HG03280 (cell line): ENCODE data around the gene ACACB.
"Not testable (repeated sequence)": the region's sequence is repeated elsewhere in the genome, so short reads cannot be mapped to it uniquely, and the experiment has no call there.

Experiments used
- ATAC-seq: cut with Tn5 transposase; IDR thresholded peaks from one replicate; pipeline ENCODE4 v1.9.1; 2021; ENCODE audit warnings: mild to moderate bottlenecking, moderate library complexity; ENCODE audit not compliant: unreplicated experiment

The ACACB gene

GRCh38 chr12:109170324-109170723, 53.9 kb downstream of the ACACB start:
- no peak for ATAC-seq

GRCh38 chr12:109172787-109173186, 56.4 kb downstream of the ACACB start:
- not testable (repeated sequence) for ATAC-seq

GRCh38 chr12:109173443-109174240, 57.3 kb downstream of the ACACB start:
- no peak for ATAC-seq

GRCh38 chr12:109174468-109174867, 58.1 kb downstream of the ACACB start:
- ATAC-seq = no peak

- ATAC-seq = no peak
Measured at GRCh38 chr12:109178532-109178931, 62.1 kb downstream of the ACACB start.

- ATAC-seq = no peak
Measured at GRCh38 chr12:109179927-109180326, 63.5 kb downstream of the ACACB start.

- ATAC-seq = no peak
Measured at GRCh38 chr12:109182041-109182839, 65.9 kb downstream of the ACACB start.

GRCh38 chr12:109185441-109185840, 69.1 kb downstream of the ACACB start:
- no peak for ATAC-seq

GRCh38 chr12:109186993-109187653, 70.7 kb downstream of the ACACB start:
- no peak for ATAC-seq

- no peak for ATAC-seq
Measured at GRCh38 chr12:109188108-109188712, 71.8 kb downstream of the ACACB start.

- ATAC-seq = no peak
Measured at GRCh38 chr12:109189291-109189690, 72.9 kb downstream of the ACACB start.

- no peak for ATAC-seq
Measured at GRCh38 chr12:109191621-109192250, 75.3 kb downstream of the ACACB start.

- ATAC-seq = no peak
Measured at GRCh38 chr12:109192358-109192757, 76.0 kb downstream of the ACACB start.

- ATAC-seq = no peak
Measured at GRCh38 chr12:109193896-109194295, 77.5 kb downstream of the ACACB start.

- no peak for ATAC-seq
Measured at GRCh38 chr12:109196332-109196731, 79.9 kb downstream of the ACACB start.

GRCh38 chr12:109197327-109197726, 80.9 kb downstream of the ACACB start:
- no peak for ATAC-seq

- no peak for ATAC-seq
Measured at GRCh38 chr12:109199324-109199723, 82.9 kb downstream of the ACACB start.

- ATAC-seq = no peak
Measured at GRCh38 chr12:109200825-109201495, 84.6 kb downstream of the ACACB start.

GRCh38 chr12:109201496-109201885, 85.1 kb downstream of the ACACB start:
- no peak for ATAC-seq

GRCh38 chr12:109202770-109203169, 86.4 kb downstream of the ACACB start:
- no peak for ATAC-seq
